Measurements from ENCODE around the gene COL18A1.

DNA sequence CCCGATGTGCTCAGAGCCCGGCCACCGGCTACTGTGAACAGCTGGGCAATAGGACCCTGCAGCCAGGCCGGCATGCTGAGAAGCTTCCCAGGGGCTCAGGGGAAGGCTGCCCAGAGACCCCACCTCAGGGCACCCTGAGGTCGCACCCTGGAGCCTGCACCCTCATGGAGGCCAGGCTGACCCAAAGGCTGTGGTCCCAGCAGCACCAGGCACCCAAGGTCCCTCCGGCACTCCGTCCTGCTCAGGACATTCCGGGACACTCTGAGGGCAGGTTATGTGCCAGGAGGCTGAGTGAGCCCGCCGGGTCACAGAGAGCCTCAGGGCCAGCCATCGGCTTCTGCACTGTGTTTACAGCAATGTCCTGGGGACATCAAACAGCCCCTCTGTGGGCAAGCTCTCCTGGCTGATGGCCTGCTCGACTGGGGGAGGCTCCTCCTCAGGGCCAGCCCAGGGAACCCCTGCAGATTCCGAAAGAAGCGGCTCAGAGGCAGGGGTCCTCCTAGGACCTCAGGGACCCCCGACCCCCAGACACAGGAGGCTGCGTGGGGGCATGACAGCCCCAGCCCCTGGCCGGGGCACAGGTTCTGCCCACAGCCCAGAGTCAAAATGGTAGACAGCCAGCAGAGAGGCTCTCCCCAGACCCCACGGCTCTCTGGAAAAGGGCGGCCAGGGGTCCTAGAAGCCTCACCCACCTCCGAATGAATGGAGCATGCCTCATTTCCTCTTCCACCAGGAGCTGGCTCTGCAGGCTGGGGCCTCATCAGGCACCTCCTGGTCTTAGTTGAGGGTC lies 129.1 kb downstream of the COL18A1 start:
- TF ChIP-seq POLR2A (IDR thresholded peaks at IDR 0.05; ENCODE audit: low read length) = no peak
- TF ChIP-seq GATA1 (IDR thresholded peaks at IDR 0.05; ENCODE audit: low read depth, low read length) = no peak

Measured in erythroblast (primary cell).